UCSD-AML1 (cell line): ENCODE measurements around the gene ATXN7L3.
"Not testable (repeated sequence)": the region's sequence is repeated elsewhere in the genome, so short reads cannot be mapped to it uniquely, and the experiment has no call there.

Experiments used
- DNase-seq: peaks from one replicate; lab custom pipeline; 2025; ENCODE audit not compliant: unreplicated experiment; lab: John Stamatoyannopoulos, UW

The ATXN7L3 gene

GRCh38 chr17:44176671-44177501 is 22.8 kb downstream of the ATXN7L3 start:
- no peak for DNase-seq

- no peak for DNase-seq
These were observed 23.4 kb downstream of the ATXN7L3 start for GRCh38 chr17:44176257-44176656.

- DNase-seq, result no peak
These were observed 25.3 kb downstream of the ATXN7L3 start for GRCh38 chr17:44174427-44174826.

GRCh38 chr17:44171931-44172455 is 27.7 kb downstream of the ATXN7L3 start:
- no peak for DNase-seq

- DNase-seq, result no peak
These were observed 29.0 kb downstream of the ATXN7L3 start, which contains the start of gene ASB16 for GRCh38 chr17:44170499-44171201. ASB16 (plus strand) TSS chr17:44170704; CDS start chr17:44170790, 86 bp downstream.

- no peak for DNase-seq
These were observed 29.6 kb downstream of the ATXN7L3 start for GRCh38 chr17:44170135-44170498.

- no peak for DNase-seq
These were observed 32.4 kb downstream of the ATXN7L3 start for GRCh38 chr17:44167181-44167861.

GRCh38 chr17:44164476-44164875 is 35.2 kb downstream of the ATXN7L3 start:
- no peak for DNase-seq

- no peak for DNase-seq
These were observed 40.0 kb downstream of the ATXN7L3 start for GRCh38 chr17:44159519-44160210.

GRCh38 chr17:44155488-44155887 is 44.2 kb downstream of the ATXN7L3 start:
- no peak for DNase-seq

GRCh38 chr17:44152875-44153274 is 46.8 kb downstream of the ATXN7L3 start:
- DNase-seq, result no peak

GRCh38 chr17:44149750-44150329 is 49.8 kb downstream of the ATXN7L3 start:
- DNase-seq, result no peak

- not testable (repeated sequence) for DNase-seq
These were observed 50.6 kb downstream of the ATXN7L3 start for GRCh38 chr17:44149066-44149465.

- no peak for DNase-seq
These were observed 51.9 kb downstream of the ATXN7L3 start for GRCh38 chr17:44147812-44148211.

- no peak for DNase-seq
These were observed 53.0 kb downstream of the ATXN7L3 start for GRCh38 chr17:44146375-44147346.

- no peak for DNase-seq
These were observed 54.5 kb downstream of the ATXN7L3 start for GRCh38 chr17:44144966-44145739.

GRCh38 chr17:44143921-44144320 is 55.8 kb downstream of the ATXN7L3 start:
- not testable (repeated sequence) for DNase-seq
